GM18951 (cell line): Measurements from ENCODE around the gene ADAMTSL3.
"Not testable (repeated sequence)": the region's sequence is repeated elsewhere in the genome, so short reads cannot be mapped to it uniquely, and the experiment has no call there.

Experiments used
- POLR2A ChIP-seq: IDR thresholded peaks from 4 replicates; pipeline ENCODE4 v1.6.1; 2011; ENCODE audit warnings: mild to moderate bottlenecking; ENCODE audit not compliant: insufficient read length, insufficient read depth; ENCODE audit errors: extremely low read depth
- in situ Hi-C: fragments of 300-500 bp; cut with MboI; formaldehyde crosslinking; loops from one replicate; pipeline ENCODE4 v1.12.0; 2022; ENCODE audit warnings: low sequenced_read_pairs, mixed read lengths, inconsistent platforms; ENCODE audit not compliant: unreplicated experiment

Gene ADAMTSL3

GRCh38 chr15:83733206-83733605 lies 79.3 kb downstream of the ADAMTSL3 start:
- TF ChIP-seq POLR2A: no peak
- in situ Hi-C loops: loop anchor here (25.0 kb wide), 1 partner anchor 304 kb away; no protein-coding TSS in a partner anchor

- in situ Hi-C loops: loop anchor here (25.0 kb wide), 1 partner anchor 304 kb away; no protein-coding TSS in a partner anchor
These were observed 79.8 kb downstream of the ADAMTSL3 start for GRCh38 chr15:83733691-83734090.

GRCh38 chr15:83734487-83734886 lies 80.6 kb downstream of the ADAMTSL3 start:
- no peak for TF ChIP-seq POLR2A
- in situ Hi-C loops: loop anchor here (25.0 kb wide), 1 partner anchor 303 kb away; no protein-coding TSS in a partner anchor

More at GRCh38 chr15:83733691-83734090, 79.8 kb downstream of the ADAMTSL3 start:
- TF ChIP-seq POLR2A: no peak

GRCh38 chr15:83739629-83740028 lies 85.7 kb downstream of the ADAMTSL3 start:
- TF ChIP-seq POLR2A: no peak
- in situ Hi-C loops: loop anchor here (25.0 kb wide), 1 partner anchor 298 kb away; no protein-coding TSS in a partner anchor

- TF ChIP-seq POLR2A: no peak
- in situ Hi-C loops: loop anchor here (25.0 kb wide), 1 partner anchor 292 kb away; no protein-coding TSS in a partner anchor
These were observed 91.8 kb downstream of the ADAMTSL3 start for GRCh38 chr15:83745771-83746170.

- in situ Hi-C loops: loop anchor here (25.0 kb wide), 1 partner anchor 291 kb away; no protein-coding TSS in a partner anchor
- no peak for TF ChIP-seq POLR2A
These were observed 92.3 kb downstream of the ADAMTSL3 start for GRCh38 chr15:83746231-83746630.

GRCh38 chr15:83747050-83747717 lies 93.3 kb downstream of the ADAMTSL3 start:
- TF ChIP-seq POLR2A: no peak
- in situ Hi-C loops: loop anchor here (25.0 kb wide), 1 partner anchor 290 kb away; no protein-coding TSS in a partner anchor

GRCh38 chr15:83747718-83748110 lies 93.8 kb downstream of the ADAMTSL3 start:
- TF ChIP-seq POLR2A: no peak
- in situ Hi-C loops: loop anchor here (25.0 kb wide), 1 partner anchor 290 kb away; no protein-coding TSS in a partner anchor

- no peak for TF ChIP-seq POLR2A
- in situ Hi-C loops: no loop called here
These were observed 100.1 kb downstream of the ADAMTSL3 start for GRCh38 chr15:83753872-83754493.

- in situ Hi-C loops: not testable (repeated sequence)
These were observed 103.4 kb downstream of the ADAMTSL3 start for GRCh38 chr15:83757291-83757690.

GRCh38 chr15:83762367-83762766 lies 108.4 kb downstream of the ADAMTSL3 start:
- TF ChIP-seq POLR2A: no peak
- in situ Hi-C loops: no loop called here

GRCh38 chr15:83764201-83764838 lies 110.4 kb downstream of the ADAMTSL3 start:
- in situ Hi-C loops: no loop called here
- TF ChIP-seq POLR2A: no peak

GRCh38 chr15:83766339-83766738 lies 112.4 kb downstream of the ADAMTSL3 start:
- TF ChIP-seq POLR2A: no peak
- in situ Hi-C loops: no loop called here

- in situ Hi-C loops: no loop called here
- no peak for TF ChIP-seq POLR2A
These were observed 113.8 kb downstream of the ADAMTSL3 start for GRCh38 chr15:83767741-83768140.
